ENCODE results near the gene DRAXIN.

Gene DRAXIN

GRCh38 chr1:11690397-11691301, 861 bp upstream of the DRAXIN start:
- TF ChIP-seq CTCF (IDR thresholded peaks at IDR 0.05; ENCODE audit: extremely low read depth, missing control alignments): no peak
- DNase-seq (ENCODE audit: low spot score): no peak

- no peak for TF ChIP-seq CTCF (IDR thresholded peaks at IDR 0.05; ENCODE audit: extremely low read depth, missing control alignments)
- DNase-seq (ENCODE audit: low spot score): no peak
Measured at GRCh38 chr1:11691928-11692711, 610 bp downstream of the DRAXIN start.

- no peak for TF ChIP-seq CTCF (IDR thresholded peaks at IDR 0.05; ENCODE audit: extremely low read depth, missing control alignments)
- DNase-seq (ENCODE audit: low spot score): no peak
Measured at GRCh38 chr1:11693024-11693590, 1.6 kb downstream of the DRAXIN start.

GRCh38 chr1:11693917-11694316, 2.4 kb downstream of the DRAXIN start:
- no peak for DNase-seq (ENCODE audit: low spot score)
- no peak for TF ChIP-seq CTCF (IDR thresholded peaks at IDR 0.05; ENCODE audit: extremely low read depth, missing control alignments)

- no peak for DNase-seq (ENCODE audit: low spot score)
- TF ChIP-seq CTCF (IDR thresholded peaks at IDR 0.05; ENCODE audit: extremely low read depth, missing control alignments): no peak
Measured at GRCh38 chr1:11695861-11696260, 4.4 kb downstream of the DRAXIN start.

GRCh38 chr1:11697188-11697892, 5.8 kb downstream of the DRAXIN start:
- DNase-seq (ENCODE audit: low spot score): no peak
- no peak for TF ChIP-seq CTCF (IDR thresholded peaks at IDR 0.05; ENCODE audit: extremely low read depth, missing control alignments)
